HG02870 (cell line): Measurements from ENCODE around the gene GIGYF1.
A peak's percentile ranks its signal among the peaks of the same experiment; 100 is the strongest.
"Not testable (repeated sequence)": the region's sequence is repeated elsewhere in the genome, so short reads cannot be mapped to it uniquely, and the experiment has no call there.

Experiments
- ATAC-seq: cut with Tn5 transposase; IDR thresholded peaks from one replicate; pipeline ENCODE4 v1.9.1; 2021; ENCODE audit warnings: mild to moderate bottlenecking, moderate library complexity; ENCODE audit not compliant: unreplicated experiment

Gene GIGYF1

GRCh38 chr7:100711369-100711768 is 17.3 kb upstream of the GIGYF1 start:
- no peak for ATAC-seq

GRCh38 chr7:100710452-100710851 is 16.4 kb upstream of the GIGYF1 start:
- no peak for ATAC-seq

- ATAC-seq, result no peak
These were observed 14.3 kb upstream of the GIGYF1 start for GRCh38 chr7:100708395-100708794.

GRCh38 chr7:100706672-100707311 is 12.7 kb upstream of the GIGYF1 start:
- ATAC-seq, result no peak

GRCh38 chr7:100705753-100706671 is 12.0 kb upstream of the GIGYF1 start, which contains the start of gene POP7:
POP7 (plus strand) TSS chr7:100706121; CDS start chr7:100706831, 710 bp downstream.
- ATAC-seq, result peak; percentile 88

DNA sequence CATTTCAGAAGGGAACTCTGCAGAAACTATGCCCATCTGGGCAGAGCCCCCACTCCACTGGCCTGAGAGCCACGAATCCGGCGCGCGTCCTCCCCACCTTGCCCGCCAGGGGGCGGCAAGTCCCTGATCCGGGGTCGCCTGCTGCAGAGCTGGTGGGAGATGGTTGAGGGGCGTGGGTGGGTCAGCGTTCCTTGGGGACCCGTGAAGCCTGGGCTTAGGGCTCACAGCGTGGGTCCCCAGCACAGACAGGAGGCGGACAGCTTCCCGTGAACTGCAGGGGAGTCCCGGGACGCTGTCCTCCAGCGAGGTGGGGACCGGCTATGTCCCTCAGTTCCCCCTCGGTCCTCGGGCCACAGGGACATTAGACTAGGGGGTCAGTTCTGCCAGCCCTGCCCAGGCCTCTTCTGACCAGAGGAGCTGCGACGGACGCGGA is 11.3 kb upstream of the GIGYF1 start:
- peak; percentile 56 for ATAC-seq

DNA sequence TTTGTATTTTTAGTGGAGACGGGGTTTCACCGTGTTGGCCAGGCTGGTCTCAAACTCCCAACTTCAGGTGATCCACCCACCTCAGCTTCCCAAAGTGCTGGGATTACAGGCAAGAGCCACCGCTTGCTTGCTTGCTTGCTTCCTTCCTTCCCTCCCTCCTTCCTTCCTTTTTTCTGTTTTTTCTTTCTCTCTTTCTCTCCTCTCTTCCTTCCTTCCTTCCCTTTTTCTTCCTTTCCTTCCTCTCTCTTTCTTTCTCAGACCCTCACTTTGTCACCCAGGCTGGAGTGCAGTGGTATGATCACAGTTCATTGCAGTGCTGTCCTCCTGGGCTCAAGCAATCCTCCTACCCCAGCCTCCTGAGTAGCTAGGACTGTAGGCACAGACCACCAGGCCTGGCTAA is 7.0 kb upstream of the GIGYF1 start:
- ATAC-seq, result not testable (repeated sequence)

- no peak for ATAC-seq
These were observed 5.0 kb upstream of the GIGYF1 start for GRCh38 chr7:100699018-100699417.

GRCh38 chr7:100696123-100696521 is 2.1 kb upstream of the GIGYF1 start:
- no peak for ATAC-seq

DNA sequence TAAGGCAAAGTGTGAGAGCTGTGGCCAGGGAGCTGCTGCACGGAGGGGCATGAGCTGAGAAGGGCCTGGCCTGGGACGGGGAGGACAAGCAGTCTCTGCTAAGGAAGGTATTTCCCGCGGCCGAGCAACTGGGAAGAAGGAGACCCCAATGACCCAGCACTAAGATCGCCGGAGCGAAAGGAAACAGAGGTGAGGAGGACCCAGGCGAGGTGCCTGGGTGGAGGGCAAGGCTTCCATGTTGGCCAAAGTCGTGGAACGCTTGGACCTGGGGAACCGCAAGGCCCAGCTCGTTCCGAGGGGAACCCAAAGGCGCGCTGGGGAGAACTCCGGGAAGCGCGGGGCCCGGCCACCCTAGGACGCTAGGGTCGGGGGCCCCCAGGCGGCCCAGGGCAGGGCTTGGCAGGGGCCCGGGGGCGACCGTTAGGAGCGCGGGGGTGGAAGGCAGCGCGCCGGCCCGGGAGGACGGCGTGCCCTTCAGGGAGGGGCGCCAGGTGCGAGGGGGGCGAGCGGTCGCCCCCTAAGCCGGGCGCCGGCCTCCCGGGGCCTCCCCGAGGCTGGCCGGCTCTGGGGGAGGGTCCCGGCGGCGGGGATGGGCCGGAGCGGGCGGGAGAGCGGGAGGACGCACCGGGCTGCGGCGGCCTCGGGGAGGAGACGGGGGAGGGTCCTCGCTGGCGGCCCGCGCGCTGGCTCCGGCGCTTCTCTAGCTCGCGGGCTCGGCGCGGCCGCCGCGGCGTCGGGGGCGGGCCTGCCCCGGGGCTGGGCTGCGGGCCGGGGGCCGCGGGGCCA is 545 bp downstream of the GIGYF1 start:
- ATAC-seq, result no peak

DNA sequence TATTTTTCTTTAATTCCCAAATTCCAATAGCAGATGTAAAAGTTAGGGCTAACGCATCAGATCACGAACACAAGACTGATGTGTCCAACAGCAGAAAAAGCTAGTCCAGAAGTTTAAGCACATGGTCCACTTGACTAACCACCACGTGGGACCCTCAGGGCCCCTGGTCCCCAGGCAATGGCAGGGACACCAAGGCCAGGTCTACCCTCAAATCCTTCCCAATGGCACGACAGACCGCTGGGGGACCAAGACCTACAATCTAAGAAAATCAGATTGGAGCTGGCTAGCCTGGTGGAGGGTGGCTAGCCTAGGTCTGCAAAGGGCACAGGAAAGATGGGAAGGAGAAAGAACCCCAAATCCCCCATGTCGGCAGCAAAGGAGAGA is 1.5 kb downstream of the GIGYF1 start:
- ATAC-seq, result no peak

- ATAC-seq, result no peak
These were observed 2.1 kb downstream of the GIGYF1 start for GRCh38 chr7:100691676-100692577.

GRCh38 chr7:100689230-100690135 is 4.6 kb downstream of the GIGYF1 start:
- ATAC-seq, result no peak

DNA sequence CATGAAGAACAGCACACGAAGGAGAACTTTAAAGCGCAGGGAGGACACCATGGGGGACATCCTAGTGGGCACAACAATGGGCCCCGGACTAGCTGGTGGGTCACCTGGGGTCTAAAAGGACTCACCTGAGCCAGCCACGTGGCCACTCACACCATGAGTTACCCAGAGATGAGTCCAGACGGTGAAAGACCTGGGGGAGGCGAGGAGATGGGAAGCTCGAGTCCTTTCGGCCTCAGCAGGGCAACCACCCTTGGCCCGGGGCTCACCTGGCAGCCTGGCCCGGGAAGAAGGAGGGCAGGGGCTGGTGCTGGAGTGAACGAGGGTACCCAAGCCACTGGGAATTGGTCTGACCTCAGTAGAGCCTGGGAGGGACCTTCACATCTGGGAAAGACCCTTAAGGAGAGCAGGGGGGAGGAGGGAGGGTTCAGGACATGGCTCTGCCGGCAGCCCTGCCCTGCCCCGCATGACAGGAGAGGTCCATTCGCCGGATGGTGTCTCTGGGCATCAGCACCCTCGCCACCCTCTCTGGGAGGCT is 5.7 kb downstream of the GIGYF1 start:
- ATAC-seq, result no peak

DNA sequence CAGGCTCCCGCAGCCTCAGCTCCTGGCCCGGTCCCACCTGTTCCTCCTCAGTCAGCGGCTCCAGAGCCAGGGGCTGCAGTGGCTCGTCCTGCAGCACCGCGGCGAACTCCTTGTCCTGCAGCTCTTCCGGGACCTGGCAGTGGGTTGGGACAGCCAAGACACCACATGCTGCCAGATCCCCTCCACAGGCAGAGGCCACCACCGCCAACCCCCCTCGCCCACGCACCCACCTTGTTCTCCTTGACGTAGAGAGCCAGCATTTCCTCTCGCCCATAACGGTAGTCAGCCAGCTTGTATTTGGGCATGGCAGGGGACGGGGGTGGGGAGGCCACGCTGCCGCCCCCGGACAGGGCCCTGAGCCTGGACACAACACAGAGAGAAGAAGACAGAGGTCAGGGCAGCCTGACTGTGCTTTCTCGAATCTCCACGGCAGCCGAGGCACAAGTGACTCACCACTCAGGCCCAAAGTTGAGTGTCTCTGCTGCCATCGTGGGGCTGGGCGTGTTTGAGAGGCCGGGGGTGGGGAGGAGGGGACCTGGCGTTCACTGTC is 6.2 kb downstream of the GIGYF1 start:
- ATAC-seq, result no peak

DNA sequence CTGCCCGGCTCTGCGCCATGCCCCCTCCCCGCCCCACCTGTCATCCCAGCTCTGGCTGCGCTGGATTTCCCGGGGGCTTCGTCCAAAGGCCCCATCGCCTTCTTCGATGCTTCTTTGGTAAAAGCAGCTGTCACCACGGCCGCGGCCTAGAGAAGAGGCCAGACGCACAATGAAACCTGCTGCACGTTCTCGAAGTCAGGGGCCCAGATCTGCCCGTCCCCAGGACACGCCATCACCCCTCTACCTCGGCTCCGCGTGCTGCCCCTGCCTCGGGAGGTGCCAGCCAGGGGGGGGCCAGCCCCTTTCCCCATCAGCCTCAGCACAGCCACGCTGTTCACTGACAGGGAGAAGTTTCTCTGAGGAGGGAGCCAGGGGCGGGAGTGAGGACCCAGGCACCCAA is 6.8 kb downstream of the GIGYF1 start:
- ATAC-seq, result no peak

- no peak for ATAC-seq
These were observed 7.2 kb downstream of the GIGYF1 start for GRCh38 chr7:100686822-100687211.

DNA sequence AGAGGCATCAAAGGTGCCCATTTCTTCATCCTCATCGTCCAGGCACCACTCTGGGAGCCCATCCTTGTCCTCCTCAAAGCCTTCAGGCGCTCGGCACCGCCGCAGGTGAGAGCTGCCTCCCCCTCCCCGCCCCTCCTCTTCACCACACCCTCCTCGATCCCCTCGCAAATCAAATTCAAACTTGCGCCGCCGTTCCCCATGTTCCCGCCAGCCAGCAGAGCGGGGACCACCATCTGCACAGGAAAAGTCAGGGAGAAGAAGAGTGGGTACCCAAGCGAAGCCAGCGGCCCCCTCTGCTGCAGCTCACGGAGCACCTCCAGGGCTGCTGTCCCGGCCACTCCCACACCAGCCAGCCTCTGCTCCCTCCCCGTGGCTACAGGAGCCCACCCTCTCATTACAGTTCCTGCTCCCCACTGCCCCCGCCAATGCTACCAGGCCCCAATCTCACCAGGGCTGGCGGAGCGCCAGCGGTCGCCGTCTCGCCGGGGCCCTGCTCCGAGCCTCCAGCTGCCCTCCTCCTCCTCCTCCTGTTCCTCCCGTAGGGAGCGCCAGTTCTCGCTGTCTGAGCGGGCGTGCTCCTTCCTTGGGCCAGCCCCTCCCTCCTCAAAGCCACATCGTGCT is 7.7 kb downstream of the GIGYF1 start:
- no peak for ATAC-seq
